Left lung (tissue), 10 donors: Measurements from ENCODE around the gene SEPTIN8. TPM values are rescaled to one million over a fixed set of nuclear protein-coding genes. Genes with fewer than 3 reads are reported as not detected.
A peak's percentile ranks its signal among the peaks of the same experiment; 100 is the strongest.

Source experiments
- ATAC-seq: fragments of 200-7000 bp; cut with Tn5 transposase; one replicate; pipeline ENCODE4 v1.9.1; 2020; ENCODE audit warnings: moderate library complexity
- DNase-seq, 4 donors: peaks; one replicate each; pipeline ENCODE4 v3.0.0-alpha.2; 2013 to 2020
- H3K27ac ChIP-seq, 2 donors: fragments of 200-600 bp; sonication (generic) in 1 of 2; one replicate each; pipeline versions ENCODE4 v1.5.0 to v1.8.0; 2020 to 2021
- H3K27me3 ChIP-seq, 2 donors: fragments of 200-600 bp; sonication (generic) in 1 of 2; one replicate each; pipeline versions ENCODE4 v1.5.0 to v1.8.0; 2020 to 2021
- H3K36me3 ChIP-seq, 2 donors: fragments of 200-600 bp; sonication (generic) in 1 of 2; one replicate each; pipeline versions ENCODE4 v1.5.0 to v1.8.0; 2020 to 2021
- H3K4me1 ChIP-seq, 2 donors: fragments of 200-600 bp; one replicate each; pipeline ENCODE4 v1.8.0; 2021
- H3K4me3 ChIP-seq, 2 donors: fragments of 200-600 bp; sonication (generic) in 1 of 2; one replicate each; pipeline versions ENCODE4 v1.5.0 to v1.8.0; 2020 to 2021; ENCODE audit warnings: mild to moderate bottlenecking in 1 of 2
- H3K9me3 ChIP-seq, 2 donors: fragments of 200-600 bp; sonication (generic) in 1 of 2; one replicate each; pipeline versions ENCODE4 v1.5.0 to v1.8.0; 2020 to 2021
- CTCF ChIP-seq, 2 donors: fragments of 200-600 bp; sonication (generic) in 1 of 2; IDR thresholded peaks; one replicate each; pipeline versions ENCODE4 v1.5.0 to v1.8.0; 2021; ENCODE audit warnings: antibody characterized with exemption in 2 of 2
- intact Hi-C, 2 donors: fragments of 100-400 bp; cut with DNase I; formaldehyde crosslinking; loops; one replicate each; pipeline versions ENCODE4 v1.11.2 to v1.14.2; 2022
- polyA plus RNA-seq, 6 donors: library from polyadenylated mRNA; unstranded; fragments of 120-200 nt; gene quantifications; one replicate each; pipeline ENCODE4 v1.2.1, GENCODE V29; 2013; ENCODE audit not compliant: insufficient read length in 6 of 6
- total RNA-seq, 2 donors: library from RNA; stranded (reverse); fragmentation: NEBNext Ultra II Directional; extraction: Animal tissue kit (Norgen Biotek cat#: 25700); gene quantifications; one replicate each; pipeline ENCODE4 v1.2.1, GENCODE V29; 2021
- donor health status: DM: no; HTN: yes; CAD: no.
- donor health status: DM: no; HTN: no; CAD: no.

The SEPTIN8 gene
- total and polyA plus RNA-seq, 8 donors: 38.8 to 73.8 (median 60.5) TPM

GRCh38 chr5:132825033-132825833, 48.2 kb upstream of the SEPTIN8 start:
- no peak overlapping the region for H3K4me3 ChIP-seq
- peaks cover 4 to 36% of the 10 kb centered on the region in 2 donors for H3K4me1 ChIP-seq
- peaks cover 0 to 24% of the 10 kb centered on the region in 2 donors for H3K36me3 ChIP-seq
- ATAC-seq (no peak), DNase-seq (no peak)
- intact Hi-C loops: no loop called here
- H3K27me3 ChIP-seq: peaks cover 0 to 86% of the 10 kb centered on the region in 2 donors
- H3K9me3 ChIP-seq: no peaks in the 10 kb centered on the region
- no peak for TF ChIP-seq CTCF (IDR thresholded peaks at IDR 0.05)
- H3K27ac ChIP-seq: no peak overlapping the region

- Histone ChIP-seq H3K27me3 (peaks cover 0 to 86% of the 10 kb centered on the region in 2 donors), H3K36me3 (peaks cover 0 to 24% of the 10 kb centered on the region in 2 donors), H3K4me1 (peaks cover 4 to 39% of the 10 kb centered on the region in 2 donors), H3K9me3 (no peaks in the 10 kb centered on the region), H3K4me3 (no peak overlapping the region), H3K27ac (no peak overlapping the region)
- DNase-seq (no peak), ATAC-seq (no peak)
- no peak for TF ChIP-seq CTCF (IDR thresholded peaks at IDR 0.05)
- intact Hi-C loops: no loop called here
These were observed 47.4 kb upstream of the SEPTIN8 start for GRCh38 chr5:132824426-132824825.

- Histone ChIP-seq H3K27me3 (peaks cover 0 to 86% of the 10 kb centered on the region in 2 donors), H3K4me3 (no peak overlapping the region), H3K27ac (no peak overlapping the region), H3K9me3 (no peaks in the 10 kb centered on the region), H3K4me1 (peaks cover 4 to 32% of the 10 kb centered on the region in 2 donors), H3K36me3 (peaks cover 0 to 24% of the 10 kb centered on the region in 2 donors)
- no peak for DNase-seq
- intact Hi-C loops: no loop called here
- no peak for TF ChIP-seq CTCF (IDR thresholded peaks at IDR 0.05)
- ATAC-seq: peak; percentile 26
These were observed 46.5 kb upstream of the SEPTIN8 start for GRCh38 chr5:132823481-132824050.

GRCh38 chr5:132822650-132823480, 45.8 kb upstream of the SEPTIN8 start:
- no peak for TF ChIP-seq CTCF (IDR thresholded peaks at IDR 0.05)
- H3K36me3 ChIP-seq: peaks cover 0 to 24% of the 10 kb centered on the region in 2 donors
- ATAC-seq (peak; percentile 72), DNase-seq (peak in 1 of 4 donors; percentile 83)
- intact Hi-C loops: no loop called here
- H3K9me3 ChIP-seq: no peaks in the 10 kb centered on the region
- H3K4me3 ChIP-seq: peak overlapping the region in 1 of 2 donors; percentile 6
- no peak overlapping the region for H3K27ac ChIP-seq
- peaks cover 4 to 30% of the 10 kb centered on the region in 2 donors for H3K4me1 ChIP-seq
- peaks cover 0 to 84% of the 10 kb centered on the region in 2 donors for H3K27me3 ChIP-seq
